ENCODE measurements around the gene SYCE1L. TPM values are rescaled to one million over a fixed set of nuclear protein-coding genes. Genes with fewer than 3 reads are reported as not detected.

The SYCE1L gene
- total RNA-seq, 1 experiment from 2014 or later, result 4.8 TPM

- no peaks in the 10 kb centered on the region for H3K27me3 ChIP-seq (replicated peaks; ENCODE audit: control insufficient read depth, insufficient read depth, low read length)
- TF ChIP-seq, protein P1, sequence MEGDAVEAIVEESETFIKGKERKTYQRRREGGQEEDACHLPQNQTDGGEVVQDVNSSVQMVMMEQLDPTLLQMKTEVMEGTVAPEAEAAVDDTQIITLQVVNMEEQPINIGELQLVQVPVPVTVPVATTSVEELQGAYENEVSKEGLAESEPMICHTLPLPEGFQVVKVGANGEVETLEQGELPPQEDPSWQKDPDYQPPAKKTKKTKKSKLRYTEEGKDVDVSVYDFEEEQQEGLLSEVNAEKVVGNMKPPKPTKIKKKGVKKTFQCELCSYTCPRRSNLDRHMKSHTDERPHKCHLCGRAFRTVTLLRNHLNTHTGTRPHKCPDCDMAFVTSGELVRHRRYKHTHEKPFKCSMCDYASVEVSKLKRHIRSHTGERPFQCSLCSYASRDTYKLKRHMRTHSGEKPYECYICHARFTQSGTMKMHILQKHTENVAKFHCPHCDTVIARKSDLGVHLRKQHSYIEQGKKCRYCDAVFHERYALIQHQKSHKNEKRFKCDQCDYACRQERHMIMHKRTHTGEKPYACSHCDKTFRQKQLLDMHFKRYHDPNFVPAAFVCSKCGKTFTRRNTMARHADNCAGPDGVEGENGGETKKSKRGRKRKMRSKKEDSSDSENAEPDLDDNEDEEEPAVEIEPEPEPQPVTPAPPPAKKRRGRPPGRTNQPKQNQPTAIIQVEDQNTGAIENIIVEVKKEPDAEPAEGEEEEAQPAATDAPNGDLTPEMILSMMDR (IDR thresholded peaks at IDR 0.05; ENCODE audit: insufficient read depth in 1 of 2, low read depth in 1 of 2, low read length in 1 of 2, severe bottlenecking in 1 of 2, unreplicated experiment in 1 of 2), result peak in 1 of 2 experiments; percentile 18
- ChIA-PET CTCF (interaction anchor here (0.6 kb wide), 1 partner anchor 21 kb away, joined by 3 read pairs; no protein-coding TSS in a partner anchor), POLR2A (no interaction called here)
- H3K4me3 ChIP-seq (ENCODE audit: low read depth, low read length), result peak overlapping the region; percentile 60
- H3K36me3 ChIP-seq (ENCODE audit: control insufficient read depth, insufficient read depth, low read length), result no peaks in the 10 kb centered on the region
- DNase-seq, result peak; percentile 87 to 91
- peaks cover 6% of the 10 kb centered on the region for H3K36me3 Mint-ChIP-seq (ENCODE audit: insufficient read depth, unreplicated experiment)
- H3K27me3 Mint-ChIP-seq (ENCODE audit: insufficient read depth, unreplicated experiment), result no peaks in the 10 kb centered on the region
- H3K9me3 Mint-ChIP-seq (ENCODE audit: unreplicated experiment), result no peaks in the 10 kb centered on the region
- no peaks in the 10 kb centered on the region for H3K9me3 ChIP-seq
- intact Hi-C loops (cut with micrococcal nuclease; ENCODE audit: unreplicated experiment), result loop anchor here (1.0 to 2.0 kb wide), 2 partner anchors 22 to 1565 kb away; partner anchors contain the start of genes KARS1 and TERF2IP
- H3K4me3 Mint-ChIP-seq (ENCODE audit: unreplicated experiment), result peak overlapping the region; percentile 75
- TSS peak; percentile 49 for BruUV-seq (replicated peaks)
- H3K4me1 ChIP-seq, result no peaks in the 10 kb centered on the region; the same call in 1 of the 2 replicates
- peak overlapping the region; percentile 23 for H3K27ac Mint-ChIP-seq (ENCODE audit: unreplicated experiment)
- H3K4me1 Mint-ChIP-seq (ENCODE audit: low read depth, unreplicated experiment), result peaks cover 7% of the 10 kb centered on the region
Observed at GRCh38 chr16:77211880-77212740, 12.9 kb downstream of the SYCE1L start.

DNA sequence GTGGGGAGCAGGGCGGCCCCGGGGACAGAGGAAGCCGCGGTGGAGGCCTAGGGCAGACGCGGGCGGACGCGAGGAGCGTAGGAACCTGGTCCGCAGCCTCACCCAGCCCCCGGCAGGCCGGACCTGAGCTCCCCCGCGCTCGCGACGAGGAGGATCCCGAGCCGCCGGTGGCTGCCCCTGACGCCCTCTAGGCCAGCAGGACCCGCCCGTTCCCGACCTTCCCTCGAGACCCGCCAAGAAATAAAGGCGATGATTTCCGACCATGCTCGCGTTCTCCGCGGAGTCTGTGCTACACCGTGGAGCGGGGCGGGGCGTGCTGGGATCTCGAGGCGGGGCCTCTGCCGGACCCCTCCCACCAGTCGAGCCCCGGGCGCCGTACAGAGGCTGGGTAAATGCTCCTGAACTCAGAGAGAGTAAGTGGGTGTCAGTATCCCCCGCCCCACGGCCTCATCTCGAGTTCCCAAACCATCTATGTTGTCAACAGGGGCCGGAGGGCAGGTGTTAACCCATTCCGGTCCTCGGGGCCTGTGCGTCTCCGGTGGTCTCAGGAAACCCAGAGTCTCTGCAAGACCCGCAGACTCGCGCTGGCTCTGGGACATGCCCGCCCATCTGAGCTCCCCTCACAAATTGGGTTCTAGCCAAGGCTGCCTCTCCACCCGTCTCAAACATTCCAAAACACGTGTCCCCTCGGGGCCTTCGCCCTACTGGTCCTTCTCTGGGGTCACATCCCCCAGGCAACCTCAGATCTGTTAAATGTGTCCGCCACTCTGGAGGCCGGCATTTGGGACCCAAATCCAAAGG, 13.7 kb downstream of the SYCE1L start:
- ChIA-PET CTCF (interaction anchor here (0.6 kb wide), 1 partner anchor 20 kb away, joined by 3 read pairs; no protein-coding TSS in a partner anchor), POLR2A (interaction anchor here (0.5 kb wide), 1 partner anchor 24 kb away, joined by 5 read pairs; no protein-coding TSS in a partner anchor)
- H3K9me3 Mint-ChIP-seq (ENCODE audit: unreplicated experiment), result no peaks in the 10 kb centered on the region
- no TSS peak for BruUV-seq (replicated peaks)
- H3K4me3 ChIP-seq (ENCODE audit: low read depth, low read length), result peak overlapping the region; percentile 60
- peak overlapping the region; percentile 75 for H3K4me3 Mint-ChIP-seq (ENCODE audit: unreplicated experiment)
- H3K27me3 Mint-ChIP-seq (ENCODE audit: insufficient read depth, unreplicated experiment), result no peaks in the 10 kb centered on the region
- intact Hi-C loops (cut with micrococcal nuclease; ENCODE audit: unreplicated experiment), result loop anchor here (1.0 to 2.0 kb wide), 2 partner anchors 23 to 1566 kb away; partner anchors contain the start of genes KARS1 and TERF2IP
- no peaks in the 10 kb centered on the region; the same call in 1 of the 2 replicates for H3K4me1 ChIP-seq
- DNase-seq, result peak; percentile 67 to 82
- TF ChIP-seq, protein P1 (IDR thresholded peaks at IDR 0.05; ENCODE audit: insufficient read depth in 1 of 2, low read depth in 1 of 2, low read length in 1 of 2, severe bottlenecking in 1 of 2, unreplicated experiment in 1 of 2), result no peak
- H3K27ac Mint-ChIP-seq (ENCODE audit: unreplicated experiment), result peak overlapping the region; percentile 23
- no peaks in the 10 kb centered on the region for H3K36me3 ChIP-seq (ENCODE audit: control insufficient read depth, insufficient read depth, low read length)
- H3K9me3 ChIP-seq, result no peaks in the 10 kb centered on the region
- H3K36me3 Mint-ChIP-seq (ENCODE audit: insufficient read depth, unreplicated experiment), result peaks cover 6% of the 10 kb centered on the region
- no peaks in the 10 kb centered on the region for H3K27me3 ChIP-seq (replicated peaks; ENCODE audit: control insufficient read depth, insufficient read depth, low read length)
- peaks cover 7% of the 10 kb centered on the region for H3K4me1 Mint-ChIP-seq (ENCODE audit: low read depth, unreplicated experiment)

DNA sequence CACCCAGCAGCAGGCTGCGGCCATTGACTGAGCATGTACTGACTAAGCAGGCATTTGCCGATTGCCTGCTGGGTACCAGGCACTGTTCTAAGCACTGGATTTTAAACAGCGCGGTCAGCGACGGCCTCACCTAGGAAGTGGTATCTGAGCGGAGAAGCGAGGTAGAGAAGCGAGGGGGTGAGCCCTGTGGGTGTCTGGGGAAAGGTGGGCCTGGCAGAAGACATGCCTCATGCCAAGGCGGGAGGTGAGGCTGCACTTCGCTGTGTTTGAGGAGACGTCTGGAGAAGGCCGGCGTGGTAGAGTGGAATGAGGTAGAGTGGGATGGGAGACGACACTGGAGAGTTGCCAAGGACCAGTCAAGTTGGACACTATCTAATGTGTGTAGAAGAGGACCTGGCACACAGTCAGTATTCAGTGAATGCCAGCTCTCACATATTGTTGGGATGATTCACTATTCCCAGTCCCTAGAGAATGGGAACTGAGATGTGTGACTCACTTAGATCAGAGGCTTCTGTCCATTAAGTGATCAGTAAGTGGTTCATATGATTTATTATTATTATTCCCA, 14.4 kb downstream of the SYCE1L start:
- Histone ChIP-seq H3K27me3 (replicated peaks; ENCODE audit: control insufficient read depth, insufficient read depth, low read length) (no peaks in the 10 kb centered on the region), H3K36me3 (ENCODE audit: control insufficient read depth, insufficient read depth, low read length) (no peaks in the 10 kb centered on the region), H3K4me3 (ENCODE audit: low read depth, low read length) (no peak overlapping the region), H3K4me1 (no peaks in the 10 kb centered on the region; the same call in 1 of the 2 replicates), H3K9me3 (no peaks in the 10 kb centered on the region)
- ChIA-PET POLR2A (no interaction called here), CTCF (no interaction called here)
- H3K36me3 Mint-ChIP-seq (ENCODE audit: insufficient read depth, unreplicated experiment), result peaks cover 6% of the 10 kb centered on the region
- H3K9me3 Mint-ChIP-seq (ENCODE audit: unreplicated experiment), result no peaks in the 10 kb centered on the region
- intact Hi-C loops (cut with micrococcal nuclease; ENCODE audit: unreplicated experiment), result loop anchor here (2.0 kb wide), 1 partner anchor 1567 kb away; the partner anchor contains the start of genes KARS1 and TERF2IP
- peaks cover 7% of the 10 kb centered on the region for H3K4me1 Mint-ChIP-seq (ENCODE audit: low read depth, unreplicated experiment)
- BruUV-seq (replicated peaks), result no TSS peak
- TF ChIP-seq, protein P1 (IDR thresholded peaks at IDR 0.05; ENCODE audit: insufficient read depth in 1 of 2, low read depth in 1 of 2, low read length in 1 of 2, severe bottlenecking in 1 of 2, unreplicated experiment in 1 of 2), result no peak
- peak overlapping the region; percentile 75 for H3K4me3 Mint-ChIP-seq (ENCODE audit: unreplicated experiment)
- H3K27me3 Mint-ChIP-seq (ENCODE audit: insufficient read depth, unreplicated experiment), result no peaks in the 10 kb centered on the region
- no peak for DNase-seq
- H3K27ac Mint-ChIP-seq (ENCODE audit: unreplicated experiment), result no peak overlapping the region
